Uterus (tissue), 4 donors: Measurements from ENCODE around the gene ISCA2. TPM values are rescaled to one million over a fixed set of nuclear protein-coding genes. Genes with fewer than 3 reads are reported as not detected.

ENCODE experiments used
- DNase-seq, 2 donors: peaks; one replicate each; pipeline ENCODE4 v3.0.0-alpha.2; 2019 to 2020
- H3K27ac ChIP-seq, 2 donors: fragments of 200-600 bp; sonication (generic); 1 replicate in 1 of 2; 2 replicates in 1 of 2; pipeline ENCODE4 v1.5.1; 2016 to 2018
- H3K27me3 ChIP-seq, 2 donors: fragments of 200-600 bp; sonication (generic); one replicate each; pipeline ENCODE4 v1.5.1; 2018 to 2019; ENCODE audit warnings: control low read depth in 1 of 2
- H3K36me3 ChIP-seq, 2 donors: fragments of 200-600 bp; sonication (generic); one replicate each; pipeline ENCODE4 v1.5.1; 2019; ENCODE audit warnings: control low read depth in 1 of 2
- H3K4me1 ChIP-seq, 2 donors: fragments of 200-600 bp; sonication (generic); one replicate each; pipeline ENCODE4 v1.5.1; 2018 to 2019; ENCODE audit warnings: control low read depth in 1 of 2
- H3K4me3 ChIP-seq, 2 donors: fragments of 200-600 bp; sonication (generic); 1 replicate in 1 of 2; 2 replicates in 1 of 2; pipeline ENCODE4 v1.5.1; 2018 to 2019; ENCODE audit warnings: mild to moderate bottlenecking in 1 of 2
- H3K9me3 ChIP-seq, 2 donors: fragments of 200-600 bp; sonication (generic); one replicate each; pipeline ENCODE4 v1.5.1; 2019; ENCODE audit warnings: control low read depth in 1 of 2
- POLR2A ChIP-seq, 2 donors: fragments of 450-650 bp; IDR thresholded peaks; one replicate each; pipeline ENCODE4 v1.6.1; 2016; ENCODE audit warnings: antibody characterized with exemption in 2 of 2, mild to moderate bottlenecking in 1 of 2, moderate library complexity in 1 of 2
- intact Hi-C: fragments of 100-400 bp; cut with DNase I; formaldehyde crosslinking; loops from one replicate; pipeline ENCODE4 v1.15.1; 2023; ENCODE audit warnings: low total_unique reads
- total RNA-seq, 4 donors: library from RNA; depleted of rRNA in 3 of 4; stranded (reverse); fragments of >200 nt in 3 of 4; gene quantifications; one replicate each; pipeline versions ENCODE4 v1.1.0 to v1.2.4, GENCODE V29; 2014 to 2023
- TF ChIP-seq, protein P1 (sequence below), 4 experiments: fragments of 200-600 bp in 2 of 4; fragments of 450-650 bp in 2 of 4; sonication (generic) in 2 of 4; IDR thresholded peaks; one replicate each; pipeline ENCODE4 v1.5.1; 2016 to 2019; ENCODE audit warnings: antibody characterized with exemption in 4 of 4, mild to moderate bottlenecking in 2 of 4, moderate library complexity in 1 of 4
- donor health status: DM: yes; HTN: yes; CAD: no.

The ISCA2 gene
- total RNA-seq, 4 donors from 2014 or later: 1.0 to 22.2 (median 11.0) TPM

DNA sequence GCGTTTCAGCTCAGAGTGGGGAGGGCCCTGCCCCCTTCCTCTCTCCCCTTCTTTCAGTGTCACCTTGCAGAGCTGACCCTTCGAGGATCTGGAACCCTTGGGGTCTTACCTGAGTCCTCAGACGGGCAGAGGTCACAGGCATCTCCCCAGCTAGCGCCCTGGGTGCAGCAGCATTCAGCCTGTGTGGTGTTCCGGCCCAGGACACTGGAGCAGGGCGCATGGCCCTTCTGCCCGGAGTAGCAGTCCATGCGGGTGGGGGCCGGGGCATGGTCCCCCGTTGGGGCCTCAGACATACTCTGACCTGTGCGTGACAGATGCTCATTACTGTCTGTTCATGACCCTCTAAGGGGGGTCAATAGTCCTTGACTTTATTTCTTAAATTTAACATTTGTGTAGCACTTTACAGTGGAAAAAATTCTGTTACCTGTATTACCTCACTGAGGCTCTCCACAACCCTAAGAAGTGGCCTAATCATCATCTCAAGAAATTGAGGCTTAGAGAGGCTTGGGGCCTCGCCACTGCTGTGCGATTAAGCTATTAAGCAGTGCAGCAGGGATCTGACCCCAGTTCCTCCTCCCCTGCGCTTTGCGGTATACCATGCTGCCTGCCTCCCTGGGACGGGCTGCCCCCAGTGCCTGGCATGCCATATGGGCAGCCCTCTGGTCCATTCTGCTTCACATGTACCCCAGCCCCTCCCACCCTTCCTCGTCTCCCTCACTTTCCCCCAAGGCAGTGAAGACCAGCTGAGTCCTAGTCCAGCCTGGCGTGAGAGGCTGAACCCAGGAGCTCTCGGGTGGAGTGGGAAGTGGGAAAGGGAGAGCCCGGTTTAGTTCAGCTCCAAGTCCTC, 11.5 kb downstream of the ISCA2 start:
- DNase-seq: no peak
- H3K36me3 ChIP-seq: no peaks in the 10 kb centered on the region

DNA sequence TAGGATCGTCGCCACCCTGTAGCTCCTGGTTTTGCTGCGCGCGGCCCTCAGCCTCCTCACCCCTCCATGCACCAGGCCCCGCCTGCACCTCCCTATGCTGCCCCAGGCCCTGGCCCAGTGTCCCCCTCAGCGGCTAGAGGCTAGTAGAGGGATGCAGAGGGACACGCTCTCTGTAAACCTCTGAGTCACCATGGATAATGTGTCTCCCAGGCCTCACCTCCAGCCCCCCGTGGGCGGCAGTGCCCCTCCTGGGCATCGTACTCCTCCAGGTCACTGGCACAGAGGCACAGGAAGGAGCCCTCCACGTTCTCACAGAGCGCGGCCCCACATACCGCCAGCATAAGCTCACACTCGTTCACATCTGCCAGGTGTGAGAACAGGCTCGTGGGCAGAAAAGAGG, 12.3 kb downstream of the ISCA2 start:
- no peaks in the 10 kb centered on the region for H3K27me3 ChIP-seq
- H3K4me1 ChIP-seq: no peaks in the 10 kb centered on the region
- no peak for DNase-seq
- H3K27ac ChIP-seq: no peak overlapping the region
- intact Hi-C loops: loop anchor here (10.0 kb wide), 1 partner anchor 209 kb away; the partner anchor contains the start of genes AREL1 and FCF1
- no peak overlapping the region for H3K4me3 ChIP-seq
- no peak for TF ChIP-seq POLR2A (IDR thresholded peaks at IDR 0.05)
- H3K9me3 ChIP-seq: no peaks in the 10 kb centered on the region
- no peaks in the 10 kb centered on the region for H3K36me3 ChIP-seq

More for the DNA sequence above, 11.5 kb downstream of the ISCA2 start:
- Histone ChIP-seq H3K4me3 (no peak overlapping the region), H3K9me3 (no peaks in the 10 kb centered on the region), H3K27me3 (no peaks in the 10 kb centered on the region), H3K27ac (no peak overlapping the region), H3K4me1 (no peaks in the 10 kb centered on the region)
- no peak for TF ChIP-seq POLR2A (IDR thresholded peaks at IDR 0.05)
- TF ChIP-seq, protein P1, sequence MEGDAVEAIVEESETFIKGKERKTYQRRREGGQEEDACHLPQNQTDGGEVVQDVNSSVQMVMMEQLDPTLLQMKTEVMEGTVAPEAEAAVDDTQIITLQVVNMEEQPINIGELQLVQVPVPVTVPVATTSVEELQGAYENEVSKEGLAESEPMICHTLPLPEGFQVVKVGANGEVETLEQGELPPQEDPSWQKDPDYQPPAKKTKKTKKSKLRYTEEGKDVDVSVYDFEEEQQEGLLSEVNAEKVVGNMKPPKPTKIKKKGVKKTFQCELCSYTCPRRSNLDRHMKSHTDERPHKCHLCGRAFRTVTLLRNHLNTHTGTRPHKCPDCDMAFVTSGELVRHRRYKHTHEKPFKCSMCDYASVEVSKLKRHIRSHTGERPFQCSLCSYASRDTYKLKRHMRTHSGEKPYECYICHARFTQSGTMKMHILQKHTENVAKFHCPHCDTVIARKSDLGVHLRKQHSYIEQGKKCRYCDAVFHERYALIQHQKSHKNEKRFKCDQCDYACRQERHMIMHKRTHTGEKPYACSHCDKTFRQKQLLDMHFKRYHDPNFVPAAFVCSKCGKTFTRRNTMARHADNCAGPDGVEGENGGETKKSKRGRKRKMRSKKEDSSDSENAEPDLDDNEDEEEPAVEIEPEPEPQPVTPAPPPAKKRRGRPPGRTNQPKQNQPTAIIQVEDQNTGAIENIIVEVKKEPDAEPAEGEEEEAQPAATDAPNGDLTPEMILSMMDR (IDR thresholded peaks at IDR 0.05): no peak
- intact Hi-C loops: loop anchor here (5.0 to 10.0 kb wide), 2 partner anchors 107 to 210 kb away; partner anchors contain the start of genes AREL1, FCF1 and LTBP2

DNA sequence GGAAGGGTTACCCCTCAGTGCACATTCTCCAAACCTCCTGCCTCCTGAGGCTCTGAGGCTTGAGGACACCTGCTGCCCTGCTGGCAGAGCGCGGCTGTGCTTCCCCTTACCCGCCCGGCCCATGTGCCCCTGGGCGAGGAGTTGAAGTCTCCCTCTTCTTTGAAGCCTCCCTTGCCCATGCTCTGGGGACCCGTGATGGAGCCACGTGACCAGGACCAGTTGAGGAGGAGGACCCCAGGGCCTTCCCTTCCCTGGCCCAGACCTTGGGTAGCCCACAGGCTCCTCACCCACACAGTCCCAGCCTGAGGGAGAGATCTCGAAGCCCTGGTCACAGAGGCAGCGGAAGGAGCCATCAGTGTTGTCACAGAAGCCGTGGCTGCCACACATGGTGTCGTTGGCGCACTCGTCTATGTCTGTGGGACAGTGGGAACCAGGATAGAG, 12.9 kb downstream of the ISCA2 start:
- intact Hi-C loops: loop anchor here (10.0 kb wide), 1 partner anchor 208 kb away; the partner anchor contains the start of genes AREL1 and FCF1

DNA sequence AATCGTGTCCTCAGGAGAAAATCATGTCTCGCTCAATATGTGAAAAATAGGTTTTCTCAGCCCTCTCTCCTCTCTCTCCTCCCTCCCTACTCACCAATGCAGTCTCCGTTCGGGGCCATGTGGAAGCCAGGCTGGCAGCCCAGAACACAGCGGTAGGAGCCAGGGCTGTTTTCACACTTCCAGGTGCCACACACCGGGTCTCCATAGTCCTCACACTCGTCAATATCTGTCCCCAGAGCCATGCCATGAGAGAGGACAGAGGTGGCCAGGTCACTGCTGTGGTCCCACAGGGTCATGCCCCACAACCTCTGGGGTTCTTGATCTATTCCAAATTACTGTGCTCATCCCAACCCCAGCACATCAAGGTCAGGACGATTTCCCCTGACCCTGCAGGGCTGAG, 13.5 kb downstream of the ISCA2 start:
- DNase-seq: no peak
- Histone ChIP-seq H3K27ac (no peak overlapping the region), H3K36me3 (no peaks in the 10 kb centered on the region), H3K27me3 (no peaks in the 10 kb centered on the region), H3K9me3 (no peaks in the 10 kb centered on the region), H3K4me3 (no peak overlapping the region), H3K4me1 (no peaks in the 10 kb centered on the region)
- TF ChIP-seq, protein P1 (IDR thresholded peaks at IDR 0.05): no peak
- no peak for TF ChIP-seq POLR2A (IDR thresholded peaks at IDR 0.05)
- intact Hi-C loops: loop anchor here (10.0 kb wide), 1 partner anchor 208 kb away; the partner anchor contains the start of genes AREL1 and FCF1

More for the DNA sequence above, 12.9 kb downstream of the ISCA2 start:
- Histone ChIP-seq H3K36me3 (no peaks in the 10 kb centered on the region), H3K4me1 (no peaks in the 10 kb centered on the region), H3K27me3 (no peaks in the 10 kb centered on the region), H3K27ac (no peak overlapping the region), H3K4me3 (no peak overlapping the region), H3K9me3 (no peaks in the 10 kb centered on the region)
- DNase-seq: no peak
- TF ChIP-seq POLR2A (IDR thresholded peaks at IDR 0.05): no peak
- TF ChIP-seq, protein P1 (IDR thresholded peaks at IDR 0.05): no peak

DNA sequence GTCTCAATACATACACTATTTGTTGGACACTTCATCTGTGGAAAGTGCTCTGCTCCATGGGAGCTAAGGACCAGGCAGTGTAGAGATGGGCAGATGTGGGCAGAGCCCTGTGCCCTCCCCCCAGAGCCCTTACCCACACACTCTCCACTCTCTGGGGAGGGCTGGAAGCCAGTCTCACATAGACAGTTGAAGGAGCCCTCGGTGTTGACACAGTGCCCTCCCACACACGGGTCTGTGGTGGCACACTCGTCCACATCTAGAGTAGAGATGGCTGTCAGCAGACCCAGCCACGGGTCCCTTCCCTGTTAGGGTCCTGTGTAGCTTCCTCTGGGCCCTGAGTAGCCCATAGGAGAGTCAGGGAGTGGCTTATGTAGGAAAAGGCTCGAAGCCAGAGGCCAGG, 14.3 kb downstream of the ISCA2 start:
- TF ChIP-seq, protein P1 (IDR thresholded peaks at IDR 0.05): no peak
- no peak for TF ChIP-seq POLR2A (IDR thresholded peaks at IDR 0.05)
- H3K36me3 ChIP-seq: no peaks in the 10 kb centered on the region
- H3K4me1 ChIP-seq: no peaks in the 10 kb centered on the region
- H3K27me3 ChIP-seq: no peaks in the 10 kb centered on the region
- no peaks in the 10 kb centered on the region for H3K9me3 ChIP-seq
- DNase-seq: no peak
- H3K27ac ChIP-seq: no peak overlapping the region
- intact Hi-C loops: loop anchor here (10.0 kb wide), 1 partner anchor 207 kb away; the partner anchor contains the start of genes AREL1 and FCF1
- no peak overlapping the region for H3K4me3 ChIP-seq
